ENCODE measurements around the gene TREH.

GRCh38 chr11:118687906-118688305, 8.5 kb upstream of the TREH start:
- no peak for TF ChIP-seq CTCF (IDR thresholded peaks at IDR 0.05)
- TF ChIP-seq POLR2AphosphoS5 (IDR thresholded peaks at IDR 0.05; ENCODE audit: insufficient read depth in 1 of 2, low read depth in 1 of 2) = no peak
- no peak for TF ChIP-seq POLR2A (IDR thresholded peaks at IDR 0.05)

Data from vagina (tissue), 2 donors.